GM19193 (cell line): ENCODE measurements around the gene UNKL.
A peak's percentile ranks its signal among the peaks of the same experiment; 100 is the strongest.

Experiments
- POLR2A ChIP-seq: IDR thresholded peaks from 4 replicates; pipeline ENCODE4 v1.6.1; 2011; ENCODE audit not compliant: insufficient read depth, insufficient read length; ENCODE audit errors: extremely low read depth

UNKL gene

GRCh38 chr16:1367486-1368174 lies 46.9 kb downstream of the UNKL start:
- TF ChIP-seq POLR2A: no peak

GRCh38 chr16:1366712-1367299 lies 47.7 kb downstream of the UNKL start:
- TF ChIP-seq POLR2A: no peak

GRCh38 chr16:1366060-1366711 lies 48.3 kb downstream of the UNKL start:
- TF ChIP-seq POLR2A: no peak

GRCh38 chr16:1364510-1364909 lies 50.0 kb downstream of the UNKL start:
- TF ChIP-seq POLR2A: no peak

GRCh38 chr16:1363501-1364041 lies 50.9 kb downstream of the UNKL start:
- no peak for TF ChIP-seq POLR2A

GRCh38 chr16:1362807-1363206 lies 51.7 kb downstream of the UNKL start:
- TF ChIP-seq POLR2A: no peak

- no peak for TF ChIP-seq POLR2A
Measured at GRCh38 chr16:1361685-1362360, 52.7 kb downstream of the UNKL start.

GRCh38 chr16:1357906-1358566 lies 56.5 kb downstream of the UNKL start:
- TF ChIP-seq POLR2A: no peak

- TF ChIP-seq POLR2A: no peak
Measured at GRCh38 chr16:1356061-1356900, 58.2 kb downstream of the UNKL start.

- TF ChIP-seq POLR2A: no peak
Measured at GRCh38 chr16:1355591-1355990, 58.9 kb downstream of the UNKL start.

GRCh38 chr16:1354815-1355540 lies 59.5 kb downstream of the UNKL start:
- no peak for TF ChIP-seq POLR2A

GRCh38 chr16:1351582-1352362 lies 62.7 kb downstream of the UNKL start, which contains the start of the genes GNPTG and TSR3:
GNPTG (plus strand) TSS chr16:1351931; CDS start chr16:1351966, 35 bp downstream.
TSR3 (minus strand) TSS chr16:1351878; CDS start chr16:1351804, 74 bp downstream.
- peak; percentile 85 for TF ChIP-seq POLR2A
